H1 (cell line): Measurements from ENCODE around the gene ITPK1. TPM values are rescaled to one million over a fixed set of nuclear protein-coding genes. Genes with fewer than 3 reads are reported as not detected.

ENCODE experiments used
- POLR2A ChIP-seq, 2 experiments: IDR thresholded peaks; 1 replicate in 1 of 2; 2 replicates in 1 of 2; pipeline ENCODE4 v1.6.1; 2011; ENCODE audit warnings: low read depth in 2 of 2, low read length in 2 of 2, mild to moderate bottlenecking in 2 of 2; ENCODE audit errors: control extremely low read depth in 1 of 2
- polyA plus RNA-seq, 7 experiments: library from polyadenylated mRNA; depleted of rRNA in 3 of 7; stranded (reverse) in 5 of 7; unstranded in 2 of 7; fragments of >200 nt in 5 of 7; fragments of 200-250 nt in 2 of 7; gene quantifications; 1 replicate in 5 of 7; 2 replicates in 1 of 7; 4 replicates in 1 of 7; pipeline versions ENCODE4 v1.2.1 to v1.2.3, GENCODE V29; 2011 to 2013; ENCODE audit warnings: missing spikeins in 2 of 7, mixed read lengths in 2 of 7
- total RNA-seq: library from RNA; stranded (reverse); fragmentation: NEBNext Ultra II Directional; extraction: Animal tissue kit (Norgen Biotek cat#: 25700); gene quantifications from 2 replicates; pipeline ENCODE4 v1.2.1, GENCODE V29; 2021

ITPK1 gene
- total and polyA plus RNA-seq, 2 of the 8 experiments (the other 6 are each of a cell fraction or from before 2014, with no cell fraction given) = 108 to 143 TPM

DNA sequence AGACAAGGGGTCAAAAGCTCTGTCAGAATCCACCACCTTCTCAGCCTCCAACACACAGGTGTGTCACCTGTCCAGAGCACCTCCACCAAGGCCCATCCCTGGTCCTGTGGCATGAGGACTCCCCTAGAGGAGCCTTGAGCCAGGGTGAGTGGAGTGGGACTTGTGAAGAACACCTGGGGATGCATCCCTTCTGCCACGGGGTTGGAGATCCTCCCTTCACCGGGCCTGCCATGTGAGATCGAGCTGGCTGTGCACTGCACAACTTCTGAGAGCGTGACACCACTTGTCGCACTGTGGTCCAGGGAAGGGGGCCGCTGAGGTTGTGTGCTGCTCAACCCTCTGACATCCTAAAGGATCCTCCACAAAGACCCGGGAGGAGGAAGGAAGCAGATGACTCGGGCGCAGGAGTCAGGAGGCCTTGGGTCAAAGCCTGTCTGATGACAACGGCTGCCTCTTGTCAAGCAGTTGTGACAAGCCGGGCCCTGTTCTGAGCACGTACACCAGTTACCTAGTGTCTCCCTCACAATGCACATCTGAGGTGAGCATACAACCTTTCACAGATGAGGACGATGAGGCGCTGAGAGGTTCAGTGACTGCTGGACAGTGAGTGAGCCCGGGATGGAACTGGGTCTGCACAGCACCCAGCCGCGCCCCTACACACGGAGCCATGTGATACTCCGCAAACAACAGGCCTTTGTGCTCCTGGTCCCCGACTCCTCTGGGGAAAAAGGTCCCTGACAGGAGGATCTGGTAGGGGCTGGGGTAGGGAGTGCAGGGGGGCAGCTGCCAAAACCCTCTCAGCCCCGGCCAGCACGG, 157.1 kb downstream of the ITPK1 start (continued):
- no peak for TF ChIP-seq POLR2A (IDR thresholded peaks at IDR 0.05; ENCODE audit: control extremely low read depth in 1 of 2, low read depth in 2 of 2, low read length in 2 of 2)
